ENCODE measurements around the gene GCLM. TPM values are rescaled to one million over a fixed set of nuclear protein-coding genes. Genes with fewer than 3 reads are reported as not detected.
A peak's percentile ranks its signal among the peaks of the same experiment; 100 is the strongest.

The GCLM gene
- total RNA-seq (2011; cell fraction: chromatin; rRNA removed; ENCODE audit: low replicate concordance) = 21.3 and 58.7 TPM in 2 replicates
- total RNA-seq (2011; cell fraction: nucleolus; rRNA removed) = 21.2 and 23.3 TPM in 2 replicates
- total RNA-seq (2011; cell fraction: nucleoplasm; rRNA removed) = 34.2 and 65.9 TPM in 2 replicates
- total RNA-seq (2014; rRNA removed) = 13.8 and 17.5 TPM in 2 replicates
- 38.9 and 43.3 TPM in 2 replicates for total RNA-seq (2014; rRNA removed; fragmentation: Illumina TruSeq; extraction: Trizol)
- 22.3 and 24.5 TPM in 2 replicates for total RNA-seq (2015; rRNA removed; fragmentation: Illumina TruSeq; extraction: Trizol)
- total RNA-seq (2021) = 39.5 and 41.0 TPM in 2 replicates
- 55.5 and 71.6 TPM in 2 replicates for polyA plus RNA-seq (2011; rRNA removed)
- 10.4 and 18.6 TPM in 2 replicates for polyA plus RNA-seq (2011; cell fraction: cytosol; rRNA removed)
- polyA plus RNA-seq (2011; cell fraction: nucleus; rRNA removed) = 11.0 and 14.3 TPM in 2 replicates
- polyA plus RNA-seq (2012) = 23.6 and 39.2 TPM in 2 replicates
- 27.3 and 32.8 TPM in 2 replicates for polyA plus RNA-seq (2014; fragmentation: Illumina TruSeq; extraction: Trizol)
- 1 to 10 TPM; 9.3 to 9.6 TPM for polyA plus RNA-seq (2014; fragmentation: Nextera tagmentation; extraction: Ambion mirVana)
- 16.2 and 18.2 TPM in 2 replicates for polyA plus RNA-seq (2014; rRNA removed)
- polyA minus RNA-seq (2011; rRNA and poly(A)+ RNA removed) = 60.9 and 71.0 TPM in 2 replicates
- polyA minus RNA-seq (2011; cell fraction: cytosol; rRNA and poly(A)+ RNA removed) = 25.4 and 28.6 TPM in 2 replicates
- 29.9 and 38.1 TPM in 2 replicates for polyA minus RNA-seq (2011; cell fraction: nucleus; rRNA and poly(A)+ RNA removed)
- percentile 88 among the genes with signal in this experiment for Bru-seq, nascent RNA
- BruChase-seq, experiment 1, labeled RNA remaining after a 2-hour chase = percentile 95 among the genes with signal in this experiment
- BruChase-seq, experiment 2, labeled RNA remaining after a 6-hour chase = percentile 94 among the genes with signal in this experiment
- long read RNA-seq, experiment 1, full-length matches to known transcripts = 369 of 437 reads
- long read RNA-seq, experiment 1, partial matches to known transcripts = 9 of 437 reads
- long read RNA-seq, experiment 1, other reads (novel, unspliced or antisense) = 59 of 437 reads
- long read RNA-seq, experiment 2, full-length matches to known transcripts = 28 of 49 reads
- long read RNA-seq, experiment 2, partial matches to known transcripts = 1 of 49 reads
- long read RNA-seq, experiment 2, other reads (novel, unspliced or antisense) = 20 of 49 reads
- long read RNA-seq, experiment 3, full-length matches to known transcripts = 67 of 73 reads
- long read RNA-seq, experiment 3, partial matches to known transcripts = 3 of 73 reads
- long read RNA-seq, experiment 3, other reads (novel, unspliced or antisense) = 3 of 73 reads

GRCh38 chr1:93909146-93910050 is at the start of gene GCLM:
GCLM (minus strand) TSS chr1:93909430; CDS start chr1:93909163, 267 bp downstream.
- H3K4me3 ChIP-seq = peak within 1 kb of the TSS; percentile 98
- FAIRE-seq (peak; percentile 70), ATAC-seq (peak; percentile 94), DNase-seq (ENCODE audit: extremely low read depth in 1 of 4, low spot score in 3 of 4) (peak; percentile 92 to 97 (median 94))
- peak within 1 kb of the TSS; percentile 100 for H2AFZ ChIP-seq (ENCODE audit: low read depth, low read length)
- BruUV-seq (replicated peaks) = no TSS peak
- intact Hi-C loops (cut with micrococcal nuclease) = loop anchor here (1.0 to 2.0 kb wide), 2 partner anchors 31 to 62 kb away; partner anchors contain the start of gene DNTTIP2
- H3K4me1 ChIP-seq (replicated peaks in 1 of 2; ENCODE audit: control insufficient read depth in 2 of 2, insufficient read depth in 2 of 2, low read length in 2 of 2) = peaks cover 9 to 19% of the 10 kb centered on the region in 2 experiments; a peak in 4 of 5 replicates
- H3K36me3 ChIP-seq (ENCODE audit: control insufficient read depth, insufficient read depth, low read length) = peaks cover 17% of the 10 kb centered on the region; the same call in 2 of the 3 replicates
- peak within 1 kb of the TSS; percentile 97 for H3K4me2 ChIP-seq (ENCODE audit: insufficient read depth, low read length)
- peaks cover 15% of the 10 kb centered on the region for H4K20me1 ChIP-seq (replicated peaks; ENCODE audit: control insufficient read depth, insufficient read depth, low read length)
- H3K9me3 ChIP-seq (replicated peaks; ENCODE audit: control insufficient read depth, insufficient read depth, low read depth, low read length) = peaks cover 2% of the 10 kb centered on the region; the same call in 1 of the 2 replicates
- H3K9me1 ChIP-seq (ENCODE audit: control insufficient read depth, insufficient read depth, low read length) = no peaks in the 10 kb centered on the region
- no peaks in the 10 kb centered on the region for H3K27me3 ChIP-seq (ENCODE audit: control insufficient read depth in 2 of 2, insufficient read depth in 2 of 2, low read length in 2 of 2)
- peak within 1 kb of the TSS; percentile 95 for H3K27ac ChIP-seq (ENCODE audit: extremely low read depth, low read depth, low read length)
- ChIA-PET POLR2A (interaction anchor here (0.6 to 1.2 kb wide), 9 partner anchors 9 to 528 kb away, joined by 3 to 6 read pairs (median 3); no protein-coding TSS in a partner anchor), CTCF (ENCODE audit: low intra/inter-chr PET ratio) (no interaction called here)
- peak within 1 kb of the TSS; percentile 93 to 94 for H3K9ac ChIP-seq (ENCODE audit: insufficient read depth in 1 of 2, low read depth in 2 of 2, low read length in 2 of 2)
- in situ Hi-C loops (cut with MboI) = no loop called here
- under 1% methylated on average over 81 of the region's 102 CpGs for WGBS (ENCODE audit: insufficient coverage, low coverage, missing lambda C conversion rate)
- H3K79me2 ChIP-seq (ENCODE audit: control insufficient read depth, insufficient read depth, low read length) = peaks cover 55% of the 10 kb centered on the region
- TF ChIP-seq TBL1XR1 (IDR thresholded peaks at IDR 0.05; ENCODE audit: low read length in 2 of 2) (peak in 1 of 2 experiments; percentile 73; a peak in 2 of 4 replicates), ILF3 (IDR thresholded peaks at IDR 0.05; ENCODE audit: borderline replicate concordance) (0 out of 2 replicates have a peak, but pooled peaks have one; percentile 10), ZNF398 (CRISPR knock-in tag; IDR thresholded peaks at IDR 0.05) (no peak), TAF9B (IDR thresholded peaks at IDR 0.05; ENCODE audit: partially characterized antibody) (peak; percentile 82), SRSF3 (IDR thresholded peaks at IDR 0.05; ENCODE audit: insufficient read depth, low read length) (no peak), CLOCK (CRISPR knock-in tag; IDR thresholded peaks at IDR 0.05; ENCODE audit: borderline replicate concordance) (no peak), GATAD2B (IDR thresholded peaks at IDR 0.05; ENCODE audit: borderline replicate concordance) (peak; percentile 94)

All from K562 (cell line).